Hindlimb muscle (tissue), 1 donor: ENCODE measurements around the gene TBX5. TPM values are rescaled to one million over a fixed set of nuclear protein-coding genes. Genes with fewer than 3 reads are reported as not detected.

Experiments used
- DNase-seq: peaks from one replicate; pipeline ENCODE4 v3.0.0-alpha.2; 2013
- polyA plus RNA-seq: library from polyadenylated mRNA; unstranded; fragments of 120-200 nt; gene quantifications from one replicate; pipeline ENCODE4 v1.2.1, GENCODE V29; 2013; ENCODE audit not compliant: insufficient read length

Gene TBX5
- polyA plus RNA-seq, 1 donor = 0.43 TPM

DNA sequence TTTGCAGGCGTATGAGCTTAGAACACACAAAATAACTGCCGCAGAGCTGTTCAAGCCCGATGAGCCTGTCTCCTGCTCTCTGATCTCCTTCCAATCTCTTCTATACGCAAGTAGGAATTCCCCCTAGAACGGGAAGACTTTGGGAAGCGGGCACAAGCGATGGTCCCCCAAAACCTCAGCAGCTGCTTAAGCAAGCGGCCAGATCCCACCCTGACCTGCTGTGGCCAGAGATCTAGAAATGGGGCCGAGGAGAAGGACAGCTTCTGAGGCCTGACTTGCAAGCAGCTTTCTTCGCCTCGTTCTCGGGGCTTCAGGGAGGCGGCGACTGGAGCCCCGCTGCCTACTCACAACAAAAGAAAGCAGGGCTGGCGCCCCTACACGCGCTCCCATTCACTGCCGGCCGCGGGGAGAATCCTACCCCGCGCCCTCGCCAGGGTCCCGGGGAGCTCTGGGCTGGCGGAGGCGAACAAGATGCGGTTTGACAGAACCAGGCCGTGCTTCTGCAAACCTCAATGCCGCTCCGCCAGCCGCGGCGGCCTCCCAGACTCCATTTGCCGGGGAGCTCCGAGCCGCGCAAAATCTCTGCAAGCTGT lies 922 bp downstream of the TBX5 start:
- no peak for DNase-seq

DNA sequence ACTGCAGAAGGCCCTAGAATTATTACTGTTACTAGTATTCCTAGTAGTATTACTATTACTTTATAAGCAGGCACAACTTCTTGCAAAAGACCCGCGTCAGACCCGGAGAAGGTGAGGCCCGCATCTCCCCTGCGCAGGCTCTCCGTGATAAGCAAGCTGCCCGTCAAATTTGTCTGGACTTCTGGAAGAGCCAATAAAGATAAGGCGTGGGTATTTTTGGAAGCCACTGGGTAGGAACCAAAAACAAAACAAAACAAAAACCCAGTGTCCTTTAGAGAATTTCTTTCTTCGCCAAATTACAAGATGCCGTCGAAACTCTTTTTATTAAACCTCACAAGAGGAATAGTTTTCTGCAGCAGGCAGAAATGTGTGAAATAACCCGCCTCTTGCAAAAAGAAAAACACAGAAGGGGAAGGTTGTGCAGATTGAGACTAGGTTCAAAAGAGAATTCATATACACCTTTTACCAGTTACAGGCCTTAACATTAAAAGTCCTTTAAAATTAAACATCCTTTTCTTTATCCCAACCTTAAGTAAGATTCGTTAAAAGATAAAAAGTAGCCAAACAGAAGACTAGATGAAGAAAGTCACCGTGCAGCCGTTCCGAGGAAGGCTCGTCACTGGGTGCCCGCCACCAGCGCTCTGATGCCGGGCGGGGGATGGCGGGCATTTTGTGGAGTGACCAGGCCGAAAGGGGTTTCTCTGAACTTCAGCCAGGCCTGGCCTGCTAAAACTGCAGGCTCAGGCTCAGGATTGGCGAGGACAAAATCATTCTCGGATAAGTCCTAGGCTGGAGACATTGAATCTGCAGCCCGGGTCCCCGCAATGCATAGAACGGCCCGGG lies 1.6 kb downstream of the TBX5 start:
- no peak for DNase-seq

DNA sequence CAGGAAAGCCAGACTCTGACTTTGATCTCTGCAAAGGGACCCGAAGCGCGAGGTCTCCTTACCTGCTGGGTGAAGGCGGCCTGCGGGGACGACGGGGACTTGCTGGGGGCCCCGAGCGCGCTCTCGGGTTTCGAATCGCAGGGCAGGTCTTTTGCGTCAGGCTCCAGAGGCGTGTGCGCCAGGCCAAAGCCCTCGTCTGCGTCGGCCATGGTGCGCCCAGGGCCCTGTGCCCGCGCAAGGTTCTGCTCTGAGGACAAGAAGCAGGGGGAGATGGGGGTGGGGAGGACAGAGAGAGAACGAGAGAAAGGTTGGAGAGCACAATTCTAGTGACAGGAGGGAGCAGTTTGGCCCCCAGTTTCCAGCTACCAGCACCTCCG lies 2.3 kb downstream of the TBX5 start:
- DNase-seq = no peak

DNA sequence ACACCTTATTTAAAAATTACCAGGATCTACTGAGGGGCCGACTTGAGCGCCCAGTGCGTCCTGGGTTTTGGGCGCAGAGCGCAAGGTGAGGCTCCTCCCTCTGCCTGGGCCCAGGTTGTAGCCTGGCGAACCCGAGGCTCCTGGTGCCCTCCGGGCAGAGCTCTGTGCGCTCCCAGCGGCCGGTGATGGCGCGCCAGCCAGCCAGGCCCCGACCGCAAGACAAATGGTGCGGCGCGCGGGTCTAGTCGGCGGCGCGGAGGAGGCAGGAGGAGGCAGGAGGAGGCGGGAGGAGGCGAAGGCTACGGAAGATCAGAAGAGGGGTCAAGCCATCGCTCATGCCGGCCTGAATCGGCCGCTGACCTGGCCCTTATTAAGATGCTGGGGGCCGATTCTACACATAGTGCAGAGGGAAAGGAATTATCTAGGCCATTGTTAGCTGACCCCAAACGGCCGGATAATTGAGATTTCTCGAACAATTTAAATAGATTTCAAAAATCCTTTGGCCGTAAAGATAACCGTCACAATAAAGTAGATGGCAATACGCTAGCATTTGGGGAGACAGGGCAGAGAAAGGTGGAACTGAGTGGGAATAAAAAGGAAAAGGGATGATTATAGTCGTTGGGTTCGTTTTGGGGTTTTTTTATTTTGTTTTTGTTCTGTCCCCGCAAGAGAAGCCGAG lies 2.8 kb downstream of the TBX5 start:
- no peak for DNase-seq

DNA sequence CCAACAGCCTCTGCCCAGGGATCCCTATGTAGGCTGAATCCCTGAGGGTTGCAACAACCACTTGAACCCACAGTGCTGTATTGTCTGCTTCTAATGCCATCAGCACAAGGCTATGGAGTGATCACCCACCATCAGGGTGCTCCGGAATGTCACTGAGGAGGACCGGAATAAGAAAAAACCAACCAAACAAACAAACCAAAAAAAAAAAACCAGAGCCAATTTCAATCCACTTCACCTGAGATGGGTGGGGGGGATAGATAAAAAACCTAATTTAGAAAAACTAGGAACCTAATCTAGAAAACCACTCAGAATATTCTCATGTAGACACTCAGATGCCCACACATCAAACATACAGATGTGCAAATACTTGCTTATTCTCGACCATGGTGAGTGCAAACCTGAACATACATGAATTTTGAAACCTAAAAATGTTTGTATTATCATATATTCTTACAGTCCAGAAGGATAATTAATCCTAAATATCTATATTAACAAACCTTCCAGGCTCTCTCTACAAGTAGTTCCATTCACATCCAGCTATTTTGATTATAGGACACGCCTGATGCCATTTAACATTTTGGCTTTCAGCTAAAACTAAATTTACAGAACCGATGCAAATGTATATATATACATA lies 3.7 kb downstream of the TBX5 start:
- DNase-seq = no peak

DNA sequence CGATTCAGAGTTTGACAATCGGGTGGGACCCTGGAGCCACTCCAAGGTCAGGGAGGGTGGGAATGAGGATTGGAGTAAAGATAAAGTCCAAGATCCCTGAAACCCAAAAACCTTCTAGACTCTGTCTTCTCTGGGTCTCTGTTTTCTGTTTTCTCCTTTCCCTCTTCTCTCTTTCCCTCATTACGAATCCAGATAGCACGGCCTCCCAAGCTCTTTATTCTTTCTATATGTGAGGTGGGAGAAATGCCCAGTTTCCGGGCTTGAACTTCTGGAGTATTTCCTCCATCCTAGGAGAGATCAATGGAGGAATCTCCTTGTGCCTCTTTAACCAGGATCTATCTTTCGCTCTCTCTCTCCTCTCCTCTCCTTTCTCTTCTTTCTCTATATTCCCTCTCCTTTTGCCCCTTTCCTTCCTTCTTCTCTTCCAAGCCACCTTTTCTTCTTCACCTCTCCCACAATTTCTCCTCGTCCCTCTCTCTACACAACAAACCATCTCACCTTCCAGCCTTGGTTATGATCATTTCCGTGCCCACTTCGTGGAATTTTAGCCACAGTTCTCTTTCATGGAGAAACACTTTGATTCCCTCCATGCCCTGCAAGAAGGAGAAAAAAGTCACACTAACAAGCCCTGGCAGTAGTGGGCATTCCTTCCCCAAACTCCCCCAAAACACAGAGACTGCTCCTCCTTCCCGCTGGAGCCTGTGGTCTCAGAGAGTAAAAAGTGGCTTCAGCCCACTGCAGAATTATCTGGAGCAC lies 4.4 kb downstream of the TBX5 start:
- no peak for DNase-seq

DNA sequence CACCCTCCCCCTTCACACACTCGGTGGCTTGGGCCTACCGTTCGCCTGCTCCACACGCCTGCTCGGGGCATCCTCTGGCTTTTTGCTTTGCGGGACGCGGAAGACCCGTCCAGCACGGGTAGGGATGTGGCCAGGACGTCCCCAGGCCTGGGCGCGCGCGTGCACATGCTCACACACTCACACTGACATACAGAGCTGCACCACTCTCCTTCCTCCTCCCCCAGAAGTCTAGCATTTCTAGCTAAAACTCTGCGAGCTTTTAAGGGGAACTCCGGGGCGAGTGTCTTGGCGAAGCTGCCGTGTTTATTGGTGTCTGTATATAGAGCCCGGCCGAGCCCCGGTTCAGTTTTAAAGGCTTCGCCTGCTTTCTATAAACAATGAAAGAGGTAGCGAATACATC lies 5.0 kb downstream of the TBX5 start:
- peak; percentile 79 for DNase-seq

DNA sequence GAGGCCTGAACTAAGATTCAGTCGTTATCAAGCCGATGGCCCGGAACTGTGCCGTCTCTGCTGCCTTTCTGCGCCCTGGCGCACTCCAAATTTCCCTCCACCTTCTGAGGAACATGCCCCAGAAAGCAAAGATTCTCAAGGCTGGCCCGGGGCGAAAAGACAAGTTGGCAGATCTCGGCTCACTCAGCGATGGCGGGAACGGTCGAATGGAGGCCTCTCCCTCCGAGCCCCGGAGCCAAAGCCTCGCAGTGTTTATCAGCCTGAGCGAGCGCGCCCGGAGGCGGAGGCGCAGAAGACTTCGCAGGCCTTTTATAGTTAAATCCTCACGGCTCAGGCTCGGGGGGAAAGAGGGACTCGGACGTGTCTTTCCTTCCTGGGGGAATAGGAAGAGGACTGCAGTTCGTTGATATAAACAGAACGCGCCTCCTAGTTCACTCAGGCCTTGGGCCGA lies 5.6 kb downstream of the TBX5 start:
- no peak for DNase-seq

DNA sequence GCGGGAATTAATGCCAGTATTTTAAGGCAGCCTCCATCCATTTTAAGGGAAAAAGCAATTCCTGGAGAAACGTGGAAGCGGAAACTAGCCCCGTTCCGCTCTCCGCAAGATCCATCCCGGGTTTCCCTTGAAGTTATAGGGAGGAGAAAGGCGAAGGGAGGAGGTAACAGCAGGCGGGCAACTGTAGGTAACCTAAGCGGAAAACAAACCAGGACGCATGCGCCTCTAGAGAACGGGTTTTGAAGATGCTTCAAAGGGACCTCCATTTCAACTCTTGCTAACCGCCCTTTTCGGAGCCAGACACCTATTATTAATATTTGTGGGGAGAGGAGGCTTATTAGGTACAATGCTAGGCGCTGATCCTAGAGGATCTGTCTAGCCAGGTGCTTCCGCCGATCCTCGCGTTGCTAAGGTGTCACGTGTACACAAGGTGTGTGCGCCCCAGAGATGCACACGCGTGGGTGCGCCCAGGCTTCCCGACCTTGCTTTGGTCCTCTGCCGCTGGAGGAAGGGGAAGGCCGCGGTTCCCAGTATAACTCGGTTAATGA lies 6.2 kb downstream of the TBX5 start:
- DNase-seq = no peak

DNA sequence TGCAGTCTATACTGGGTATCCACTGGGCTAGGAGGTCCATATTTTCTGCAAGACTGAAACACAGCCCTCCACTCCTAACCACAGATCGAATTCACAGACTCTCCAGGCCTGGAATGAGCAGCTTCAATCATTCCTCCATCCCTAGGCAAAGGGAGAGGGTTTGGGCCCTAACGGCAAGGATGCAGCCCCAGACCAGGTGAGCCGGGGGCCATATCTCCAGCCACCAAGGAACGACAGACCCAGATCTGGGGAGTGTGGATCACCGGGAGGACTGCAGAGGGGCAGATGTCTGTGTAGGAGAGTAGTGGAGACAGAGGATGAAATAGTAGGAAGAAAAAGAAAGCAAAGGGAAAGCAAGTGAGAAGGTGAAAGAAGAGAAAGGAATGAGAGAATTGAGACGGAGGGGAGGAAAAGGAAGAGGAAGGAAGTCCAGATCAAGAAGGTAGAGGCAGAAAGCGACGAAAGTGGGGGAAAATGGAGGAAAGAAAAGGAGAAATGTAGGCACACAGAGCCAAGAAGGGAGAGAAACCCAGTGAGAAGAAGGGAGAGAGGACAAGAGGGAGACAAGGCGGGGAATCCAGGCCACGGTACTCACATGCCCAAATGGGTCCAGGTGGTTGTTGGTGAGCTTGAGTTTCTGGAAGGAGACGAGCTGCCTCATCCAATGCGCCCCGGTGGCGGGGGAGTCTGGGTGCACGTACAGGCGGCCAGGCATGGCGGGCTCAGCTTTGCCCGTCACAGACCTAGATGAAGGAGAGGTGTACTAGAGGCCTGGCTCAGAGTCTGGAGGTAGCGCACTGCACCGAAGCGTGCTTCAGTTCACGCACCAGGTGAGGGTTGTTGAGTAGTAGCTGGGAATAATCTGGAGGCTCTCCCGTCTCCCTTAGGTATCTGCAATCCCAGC lies 7.7 kb downstream of the TBX5 start:
- no peak for DNase-seq

DNA sequence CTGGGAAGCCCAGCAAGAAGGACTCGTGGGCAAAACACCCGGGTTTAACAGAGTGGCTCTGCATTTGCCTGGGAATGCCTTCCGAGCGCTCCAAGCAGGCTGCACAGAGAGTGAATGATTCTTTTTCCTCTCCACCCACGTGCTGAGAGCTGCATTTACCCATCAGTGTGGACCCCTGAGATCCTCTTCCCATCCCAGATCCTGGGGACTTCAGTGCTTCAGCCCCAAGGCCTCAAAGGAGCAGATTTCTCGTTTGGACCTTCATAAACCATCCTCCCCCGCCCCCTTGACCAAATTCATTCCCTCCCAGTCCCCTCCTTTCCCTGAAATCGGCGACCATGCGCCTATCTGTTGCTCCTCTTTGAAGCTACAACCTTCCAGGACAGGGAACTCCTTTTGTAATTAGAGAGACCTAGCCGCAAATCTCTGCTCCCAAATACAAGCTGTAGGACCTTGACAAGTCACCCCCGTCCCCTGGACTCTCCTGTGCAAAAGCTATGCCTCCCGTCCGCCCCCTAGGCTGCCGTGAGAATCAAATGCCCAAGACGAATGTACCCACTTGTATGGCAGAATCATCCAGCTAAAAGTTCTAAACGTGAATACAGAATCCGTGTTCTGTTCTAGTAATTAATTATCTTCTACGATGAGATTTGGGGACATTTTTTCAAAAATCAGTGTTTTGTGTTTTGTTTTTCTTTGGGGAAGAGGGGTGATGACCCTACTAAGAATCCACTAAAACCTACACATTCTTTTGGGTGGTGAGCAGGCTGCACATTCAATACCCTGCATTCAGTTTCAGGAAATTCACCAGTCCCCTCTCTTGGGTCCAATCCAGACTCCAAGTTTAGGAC lies 8.8 kb downstream of the TBX5 start:
- DNase-seq = no peak

DNA sequence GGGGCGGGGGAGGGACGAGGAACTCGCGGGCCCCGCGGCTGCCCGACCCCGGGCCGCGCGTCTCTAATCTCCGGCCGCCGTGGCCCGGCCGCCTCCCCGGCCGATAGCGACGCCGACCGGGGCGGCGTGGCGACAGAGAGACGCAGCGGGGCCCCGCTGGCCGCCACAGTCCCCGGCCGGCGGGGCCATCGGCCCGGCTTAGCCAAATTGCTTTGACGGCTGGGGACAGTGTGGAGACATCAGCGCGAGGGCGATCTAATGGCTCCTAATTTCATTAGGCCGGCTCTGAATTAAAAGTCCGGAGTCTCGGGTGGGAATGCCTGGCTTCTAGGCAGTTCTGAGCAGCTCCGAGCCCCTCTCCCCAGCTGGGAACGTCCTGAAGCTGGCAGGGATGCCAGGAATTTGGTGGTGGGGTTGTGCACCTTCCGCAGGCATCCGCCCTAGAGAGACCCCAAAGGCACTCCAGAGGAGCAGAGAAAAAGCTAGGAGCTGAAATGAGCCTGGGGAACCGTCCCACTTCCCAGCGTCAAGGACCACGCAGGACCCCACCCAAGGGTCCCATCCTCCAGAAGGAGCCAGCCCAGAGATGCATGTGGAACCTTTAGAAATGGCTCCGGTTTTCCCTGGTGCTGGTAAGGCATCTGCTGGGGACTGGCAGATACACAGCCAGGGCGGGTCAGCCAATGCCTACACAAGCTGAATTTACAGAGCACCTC lies 9.6 kb downstream of the TBX5 start:
- no peak for DNase-seq

DNA sequence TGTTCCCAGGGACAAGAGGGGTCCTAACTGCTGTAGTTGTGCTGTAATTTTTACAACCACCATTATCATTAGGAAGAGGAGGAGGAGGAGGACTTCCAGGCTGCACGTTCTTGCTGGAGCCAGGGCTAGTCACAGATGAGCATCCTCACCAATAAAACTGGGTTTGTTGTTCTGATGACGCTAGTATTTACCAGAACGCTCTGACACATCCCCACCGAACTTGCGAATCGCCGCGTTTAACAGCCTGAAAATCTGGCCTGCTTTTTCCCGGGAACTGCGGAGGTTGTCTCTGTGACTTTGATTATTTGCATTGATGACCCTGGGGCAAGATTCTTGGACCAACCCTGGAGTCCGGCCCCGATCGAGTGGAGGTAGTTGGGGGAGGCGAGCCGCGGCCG lies 10.2 kb downstream of the TBX5 start:
- no peak for DNase-seq

DNA sequence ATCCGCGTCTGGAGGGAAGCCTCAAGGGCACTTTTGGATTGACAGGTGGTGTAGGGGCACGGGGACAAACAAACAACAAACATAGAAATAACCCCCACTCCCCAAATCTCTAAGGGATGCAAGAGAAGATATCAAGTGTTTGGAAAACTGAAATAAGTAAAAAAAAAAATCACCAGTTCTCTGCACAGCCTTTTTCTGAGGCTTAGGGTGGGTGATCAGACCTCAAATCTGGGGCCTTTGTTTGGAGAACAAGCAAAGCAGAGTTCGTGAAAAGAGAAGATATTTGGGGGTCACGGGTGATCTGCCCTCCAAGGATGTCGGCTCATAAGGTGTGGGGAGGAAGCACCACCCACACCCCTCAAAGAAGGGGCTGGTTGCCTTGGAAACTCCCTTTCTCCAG lies 10.7 kb downstream of the TBX5 start:
- no peak for DNase-seq

DNA sequence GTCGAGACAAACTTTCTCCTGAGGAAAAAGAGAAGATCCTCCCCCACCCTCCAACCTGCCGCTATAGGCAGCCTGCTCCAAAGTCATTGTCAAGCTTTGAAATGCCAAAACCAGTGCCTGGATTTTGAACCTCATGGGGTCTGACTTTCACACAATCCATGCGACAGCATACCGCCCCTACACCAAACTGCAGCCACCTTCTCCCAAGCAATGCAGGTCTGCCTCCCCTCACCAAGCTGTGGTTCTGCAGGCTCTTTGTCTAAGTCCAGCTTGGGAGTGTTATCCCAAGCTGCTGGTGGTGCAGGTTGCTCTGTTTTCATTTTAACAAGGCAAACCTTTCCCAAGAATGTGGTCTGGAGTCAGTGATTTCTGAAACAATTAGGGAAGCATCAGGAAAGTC lies 12.4 kb downstream of the TBX5 start:
- DNase-seq = no peak

DNA sequence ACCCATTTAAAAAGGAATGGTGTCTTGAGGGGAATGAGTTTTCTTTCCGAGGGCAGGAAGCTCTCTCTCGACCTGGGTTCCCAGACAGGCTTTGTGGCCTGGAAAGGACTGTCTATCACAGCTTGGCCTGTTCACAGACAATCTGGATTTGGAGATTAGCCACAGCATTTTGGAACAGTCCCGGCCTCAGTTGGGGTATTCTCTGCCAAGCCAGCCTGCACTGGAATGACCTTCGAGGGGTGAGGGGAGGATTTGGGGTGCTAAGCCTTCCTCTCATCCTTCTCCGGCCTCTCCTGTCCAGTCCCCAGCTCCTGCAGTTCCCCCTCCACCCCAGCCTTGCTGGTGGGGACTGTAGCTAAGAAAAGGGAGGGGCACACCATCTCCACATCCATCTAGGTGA lies 13.0 kb downstream of the TBX5 start:
- no peak for DNase-seq

DNA sequence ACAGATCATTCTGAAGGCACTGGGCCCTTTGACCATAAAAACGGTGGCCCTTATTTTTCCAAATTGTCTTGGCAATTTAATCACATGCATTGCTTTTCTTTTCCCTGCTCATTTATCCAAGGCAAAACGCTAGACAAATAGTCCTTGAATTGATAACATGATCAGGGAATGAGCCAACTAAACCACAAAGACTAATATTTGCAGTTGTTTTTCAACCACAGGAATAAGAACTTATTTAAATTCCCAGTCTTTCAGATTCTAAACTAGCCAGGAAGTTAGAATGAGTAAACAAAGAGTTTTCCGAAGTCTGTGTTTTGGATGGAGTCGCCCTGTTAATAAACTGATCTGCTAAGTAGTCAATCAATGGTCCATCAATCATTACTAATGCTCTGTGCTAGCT lies 14.9 kb downstream of the TBX5 start:
- DNase-seq = no peak

DNA sequence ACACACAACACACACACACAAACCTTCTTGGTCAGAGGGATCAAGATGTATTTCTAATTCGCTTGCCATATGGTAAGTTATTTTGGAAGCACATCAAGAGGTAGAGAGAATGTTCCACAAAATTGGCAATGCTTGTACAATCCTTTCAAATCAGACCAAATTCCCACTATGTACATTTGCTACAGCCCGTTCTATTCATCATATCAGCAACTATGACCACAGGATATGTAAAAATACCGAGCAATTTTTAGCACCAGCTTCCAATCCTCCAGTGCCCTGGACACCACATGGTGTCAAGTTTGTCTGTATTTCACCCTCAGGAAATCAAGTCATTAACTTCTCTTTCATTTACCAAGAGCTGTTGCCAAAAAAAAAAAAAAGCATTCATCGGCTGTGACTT lies 21.2 kb downstream of the TBX5 start:
- no peak for DNase-seq

DNA sequence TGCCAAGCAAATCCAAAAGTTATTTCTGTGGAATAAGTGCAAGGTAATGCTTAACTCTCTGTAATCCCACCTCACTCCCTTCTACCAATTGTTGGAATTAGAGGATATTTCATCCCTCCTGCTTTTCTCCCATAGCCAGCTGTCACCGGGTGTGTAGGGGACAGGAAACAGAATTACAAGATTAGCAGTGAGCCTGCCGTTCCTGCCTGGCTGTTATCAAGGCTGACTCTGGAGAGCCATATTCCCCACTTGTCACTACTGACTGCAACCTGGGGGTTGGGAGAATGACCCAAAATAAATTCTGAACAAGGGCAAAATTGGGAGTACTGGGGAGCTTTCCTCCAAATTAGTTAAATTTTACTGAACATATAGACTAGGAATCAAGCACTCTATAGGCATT lies 24.8 kb downstream of the TBX5 start:
- DNase-seq = no peak

DNA sequence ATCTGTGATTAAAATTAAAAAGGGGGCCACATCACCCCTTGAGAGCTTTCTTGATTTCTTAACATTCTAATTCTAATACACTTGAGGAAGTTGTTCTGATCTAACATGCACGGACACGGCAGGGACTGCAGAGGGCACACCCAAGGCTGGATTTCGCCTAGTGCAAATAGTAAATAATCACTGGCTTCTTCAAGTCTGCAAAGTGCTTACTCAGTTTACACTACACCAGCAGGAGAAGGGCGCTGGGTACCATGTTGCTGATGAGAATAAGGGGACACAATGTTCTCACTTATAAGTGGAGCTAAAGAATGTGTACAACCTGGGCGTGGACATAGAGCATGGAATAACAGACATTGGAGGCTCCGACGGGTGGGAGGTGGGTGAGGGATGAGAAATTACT lies 34.2 kb downstream of the TBX5 start:
- DNase-seq = no peak
